Fibroblast of lung (primary cell): Measurements from ENCODE around the gene SLC13A1.

Experiments
- CTCF ChIP-seq, 2 donors: IDR thresholded peaks in 1 of 2; conservative IDR thresholded peaks in 1 of 2; 1 replicate in 1 of 2; 2 replicates in 1 of 2; pipeline ENCODE4 v1.5.1; 2011 to 2012; ENCODE audit warnings: low read length in 2 of 2, control low read depth in 1 of 2, inconsistent platforms in 1 of 2, low read depth in 1 of 2, mild to moderate bottlenecking in 1 of 2
- EZH2 ChIP-seq: IDR thresholded peaks from 2 replicates; pipeline ENCODE4 v1.5.1; 2012; ENCODE audit warnings: low read length, control low read depth, mild to moderate bottlenecking; ENCODE audit errors: missing control alignments

GRCh38 chr7:123218866-123219265, 19.1 kb upstream of the SLC13A1 start:
- TF ChIP-seq CTCF (conservative IDR thresholded peaks at IDR 0.05 in 1 of 2, IDR thresholded peaks at IDR 0.05 in 1 of 2; ENCODE audit: low read depth in 1 of 2, low read length in 2 of 2) = no peak
- TF ChIP-seq EZH2 = no peak
